AG20443 (cell line): ENCODE measurements around the gene RAB4A.

Source experiments
- DNase-seq: peaks from one replicate; pipeline ENCODE4 v3.0.0; 2012; ENCODE audit warnings: low spot score, mixed read lengths

The RAB4A gene, protein sequence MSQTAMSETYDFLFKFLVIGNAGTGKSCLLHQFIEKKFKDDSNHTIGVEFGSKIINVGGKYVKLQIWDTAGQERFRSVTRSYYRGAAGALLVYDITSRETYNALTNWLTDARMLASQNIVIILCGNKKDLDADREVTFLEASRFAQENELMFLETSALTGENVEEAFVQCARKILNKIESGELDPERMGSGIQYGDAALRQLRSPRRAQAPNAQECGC

DNA sequence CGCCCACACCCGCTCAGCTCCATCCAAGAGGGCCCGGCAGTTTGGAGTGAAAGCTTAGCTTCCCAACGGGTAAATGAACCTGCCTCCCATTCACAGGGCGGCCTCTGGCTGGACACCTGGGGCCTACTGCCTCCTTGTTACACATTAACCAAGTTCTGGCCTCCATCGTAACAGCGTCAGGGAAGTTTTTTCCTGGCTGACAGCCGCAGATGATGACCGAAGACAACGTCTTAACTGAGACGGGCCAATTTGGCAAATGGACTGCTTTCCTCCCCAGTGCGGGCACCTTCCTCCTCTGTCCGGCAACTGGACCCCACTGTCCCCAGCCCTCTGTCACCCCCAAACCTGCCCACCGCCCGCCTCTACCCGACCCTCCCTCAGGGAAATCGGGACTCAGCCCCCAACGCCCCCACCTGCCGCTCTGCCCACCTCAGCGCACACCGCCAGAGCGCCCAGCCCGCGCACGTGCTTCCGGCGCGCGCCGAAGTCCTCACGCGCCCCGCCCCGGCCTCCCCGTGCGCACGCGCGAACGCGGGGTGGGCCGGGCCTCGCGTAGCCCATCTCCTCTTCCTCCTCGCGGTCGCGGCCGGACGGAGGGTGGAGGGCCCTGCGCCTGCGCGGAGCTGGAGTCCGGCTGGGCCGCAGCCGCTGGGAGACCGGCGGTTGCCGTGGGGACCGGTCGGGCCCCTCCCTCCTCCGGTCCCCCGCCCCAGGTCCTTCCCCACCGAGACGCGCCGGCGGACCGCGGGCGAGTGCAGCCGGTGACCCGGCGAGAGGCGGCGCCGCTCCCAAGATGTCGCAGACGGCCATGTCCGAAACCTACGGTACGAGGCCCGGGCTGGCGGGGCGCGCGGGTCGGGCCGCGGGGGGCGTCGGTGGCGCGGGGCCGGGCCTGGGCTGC, at the start of gene RAB4A:
Gene RAB4A, plus strand, starts transcription at position 565 of the 901 bp plus-strand sequence. Its CDS starts 229 bp downstream, at position 794.
- DNase-seq, result peak; percentile 99

DNA sequence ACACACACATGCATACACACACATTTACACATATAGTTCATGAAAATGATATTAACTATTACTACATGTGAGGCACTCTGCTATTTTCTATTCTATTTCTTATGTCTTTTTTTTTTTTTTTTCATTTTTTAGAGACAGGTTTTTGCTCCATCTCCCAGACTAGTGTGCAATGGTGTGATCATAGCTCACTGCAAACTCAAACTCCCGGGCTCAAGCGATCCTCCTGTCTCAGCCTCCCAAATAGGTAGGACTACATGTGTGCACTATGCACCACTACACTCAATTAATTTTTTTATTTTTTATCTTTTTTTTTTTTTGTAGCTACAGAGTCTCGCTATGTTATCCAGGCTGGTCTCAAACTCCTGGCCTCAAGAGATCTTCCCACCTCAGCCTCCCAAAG, 48.8 kb upstream of the RAB4A start:
- no peak for DNase-seq

DNA sequence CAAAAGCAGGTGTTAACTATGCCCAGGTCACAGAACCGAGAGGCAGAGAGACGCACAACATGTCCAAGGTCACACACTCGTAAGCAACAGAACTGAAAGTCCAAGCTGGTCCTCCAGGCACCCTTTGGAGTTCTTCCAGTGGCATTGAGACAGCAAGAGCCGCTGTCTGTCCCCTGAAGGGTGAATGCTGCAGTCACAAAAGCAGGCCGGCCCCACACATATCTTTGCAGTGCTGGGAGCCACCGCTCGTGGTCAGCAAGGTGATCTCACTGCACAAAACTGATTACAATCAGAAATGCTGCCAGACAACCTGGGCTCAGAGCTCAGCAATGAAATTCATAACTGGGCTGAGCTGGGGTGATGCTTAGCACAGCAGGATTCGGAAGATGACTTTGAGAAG, 47.4 kb upstream of the RAB4A start:
- no peak for DNase-seq

DNA sequence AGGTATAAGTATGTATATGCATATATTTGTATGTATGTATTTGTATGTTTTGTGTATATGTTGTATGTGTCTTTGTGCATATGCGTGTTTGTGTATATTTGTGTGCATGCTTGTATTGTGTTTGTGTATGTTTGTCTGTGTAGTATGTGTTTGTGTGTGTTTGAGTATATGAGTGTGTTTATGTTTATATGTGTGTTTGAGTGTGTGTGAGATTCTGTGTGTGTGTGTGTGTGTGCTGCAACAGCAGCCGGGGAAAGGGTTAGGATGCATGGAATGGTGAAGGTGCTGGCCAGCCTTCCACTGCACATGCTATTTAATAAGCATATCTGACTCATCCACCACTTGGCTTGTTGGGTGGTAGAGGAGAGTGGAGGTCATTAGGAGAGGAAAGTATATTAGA, 46.6 kb upstream of the RAB4A start:
- DNase-seq, result peak; percentile 38

DNA sequence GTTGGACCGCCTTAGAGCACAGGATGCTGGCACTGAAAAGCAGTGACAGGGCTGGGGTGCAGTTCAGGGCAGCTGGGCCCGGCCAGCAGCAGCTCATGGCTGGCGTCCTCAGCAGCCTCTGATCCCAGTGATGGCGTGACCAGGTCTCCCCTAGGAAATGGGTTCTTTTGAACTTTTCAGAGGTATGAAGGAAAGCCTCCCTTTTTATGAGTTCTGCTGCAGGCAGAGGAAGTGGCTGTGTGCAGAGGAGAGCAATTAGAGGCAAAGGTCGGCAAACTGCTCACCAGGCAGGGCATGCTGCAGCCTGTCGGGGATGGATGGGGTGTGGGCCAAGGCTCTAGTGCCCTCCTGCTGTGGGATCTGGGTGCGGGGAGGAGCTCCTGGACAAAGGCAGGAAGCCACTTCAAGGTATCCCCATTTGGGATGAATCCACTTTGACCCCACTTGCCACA, 45.6 kb upstream of the RAB4A start:
- no peak for DNase-seq

DNA sequence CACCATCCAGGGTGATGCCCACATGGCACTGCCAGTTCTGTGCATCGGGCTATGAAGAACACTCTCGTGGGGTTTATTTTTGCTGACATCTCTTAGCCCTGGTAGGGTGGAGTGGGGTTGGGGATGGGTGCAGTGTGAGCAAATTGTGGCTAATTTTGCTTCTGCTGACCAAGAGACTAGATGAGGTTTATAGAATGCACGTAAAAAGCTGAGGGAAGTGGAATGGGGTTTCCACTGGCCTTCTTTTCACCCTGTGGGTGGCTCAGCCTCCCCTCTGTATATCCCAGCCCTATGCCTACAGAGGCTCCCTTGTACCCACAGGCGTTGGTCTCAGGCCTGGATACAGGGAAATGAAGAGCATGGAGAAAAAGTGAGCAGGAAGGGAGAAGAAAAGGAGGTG, 44.1 kb upstream of the RAB4A start:
- DNase-seq, result no peak

DNA sequence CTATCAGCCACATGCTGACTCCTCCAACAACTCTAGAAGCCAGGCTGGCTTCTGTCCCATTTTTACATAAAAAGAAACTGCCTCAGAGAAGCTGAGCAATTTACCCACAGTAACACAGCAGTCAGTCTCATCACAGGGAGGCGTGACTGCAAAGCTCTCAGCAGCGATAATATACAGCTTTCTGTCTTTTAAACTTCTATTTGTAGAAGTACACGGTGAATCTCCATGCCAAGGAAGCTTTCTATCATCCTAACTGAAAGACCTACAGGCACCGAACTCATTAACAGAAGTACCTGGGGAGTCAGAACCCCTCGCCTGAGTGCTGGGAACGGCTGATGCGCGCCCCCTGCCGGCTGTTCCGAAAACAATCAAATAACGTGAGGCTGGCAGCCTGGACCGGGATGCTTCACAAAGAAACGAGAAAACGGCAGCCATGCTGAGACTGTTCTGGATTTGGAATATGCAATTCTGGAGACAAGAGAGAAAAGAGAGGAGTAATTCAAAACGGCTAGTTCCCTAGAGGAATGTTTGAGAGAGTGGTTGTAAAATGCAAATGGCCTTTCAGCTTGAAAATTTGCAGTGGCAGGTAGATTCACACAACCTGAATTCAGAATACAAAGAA, 43.5 kb upstream of the RAB4A start:
- DNase-seq, result peak; percentile 84

DNA sequence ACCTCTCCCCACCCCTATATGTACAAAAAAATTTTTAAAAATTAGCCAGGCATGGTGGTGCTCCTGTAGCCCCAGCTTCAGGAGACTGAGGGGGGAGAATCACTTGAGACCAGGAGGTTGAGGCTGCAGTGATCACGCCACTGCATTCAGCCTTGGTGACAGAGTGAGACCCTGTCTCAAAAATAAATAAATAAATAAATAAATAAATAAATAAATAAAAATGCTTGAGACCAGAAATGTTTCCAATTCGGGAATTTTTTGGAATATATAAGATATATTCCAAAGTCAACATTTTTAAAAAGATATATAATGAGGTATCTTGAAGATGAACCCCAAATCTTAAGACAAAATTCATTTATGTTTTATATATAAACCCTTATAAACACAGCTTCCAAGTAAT, 42.4 kb upstream of the RAB4A start:
- DNase-seq, result no peak

DNA sequence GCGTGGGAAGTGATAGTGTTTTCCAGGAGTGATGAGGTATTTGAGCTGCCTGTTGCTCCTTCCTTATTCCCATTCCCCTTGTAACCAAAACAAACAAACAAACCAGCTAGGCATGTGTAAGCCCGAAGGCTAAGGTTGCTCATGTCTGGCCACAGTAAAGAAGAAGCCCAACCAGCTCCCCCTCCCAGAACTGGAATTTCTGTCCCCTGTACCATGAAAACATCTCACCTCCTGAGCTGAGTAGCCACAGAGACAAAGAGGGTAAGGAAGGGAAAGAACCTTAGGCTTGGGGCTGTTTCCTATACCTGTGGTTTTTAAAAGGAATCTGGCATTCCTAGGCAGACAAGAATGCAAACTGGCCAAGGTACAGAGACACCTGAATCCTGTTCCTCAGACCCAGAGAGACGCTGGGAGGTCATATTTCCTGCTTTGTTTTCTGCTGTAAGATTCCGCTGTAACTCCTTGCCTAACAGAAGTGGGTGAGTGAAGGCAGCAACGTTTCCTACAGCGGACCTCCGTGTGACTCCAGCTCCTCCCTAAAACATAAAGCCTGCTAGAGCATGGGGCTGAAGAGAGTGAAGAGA, 41.7 kb upstream of the RAB4A start:
- no peak for DNase-seq

DNA sequence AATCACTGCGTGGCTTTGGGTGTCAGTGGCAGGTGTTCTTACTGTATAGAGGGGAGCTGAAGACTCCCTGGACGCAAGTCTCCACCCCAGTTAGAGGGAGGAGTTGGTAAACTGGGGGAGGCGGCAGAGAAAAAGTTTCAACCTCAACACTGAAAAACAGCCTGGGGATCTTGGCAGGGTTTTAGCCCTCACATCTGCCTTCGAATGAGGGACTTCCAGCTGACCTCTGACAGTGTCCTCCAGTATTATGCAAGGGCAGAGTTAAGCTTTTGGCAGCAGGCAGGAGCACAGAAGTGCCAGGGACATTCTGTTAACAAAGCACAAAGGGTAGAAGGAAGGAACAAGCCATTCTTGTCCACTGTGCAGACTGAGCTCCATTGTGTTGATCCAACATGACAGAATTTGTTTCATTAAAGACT, 41.2 kb upstream of the RAB4A start:
- peak; percentile 41 for DNase-seq

DNA sequence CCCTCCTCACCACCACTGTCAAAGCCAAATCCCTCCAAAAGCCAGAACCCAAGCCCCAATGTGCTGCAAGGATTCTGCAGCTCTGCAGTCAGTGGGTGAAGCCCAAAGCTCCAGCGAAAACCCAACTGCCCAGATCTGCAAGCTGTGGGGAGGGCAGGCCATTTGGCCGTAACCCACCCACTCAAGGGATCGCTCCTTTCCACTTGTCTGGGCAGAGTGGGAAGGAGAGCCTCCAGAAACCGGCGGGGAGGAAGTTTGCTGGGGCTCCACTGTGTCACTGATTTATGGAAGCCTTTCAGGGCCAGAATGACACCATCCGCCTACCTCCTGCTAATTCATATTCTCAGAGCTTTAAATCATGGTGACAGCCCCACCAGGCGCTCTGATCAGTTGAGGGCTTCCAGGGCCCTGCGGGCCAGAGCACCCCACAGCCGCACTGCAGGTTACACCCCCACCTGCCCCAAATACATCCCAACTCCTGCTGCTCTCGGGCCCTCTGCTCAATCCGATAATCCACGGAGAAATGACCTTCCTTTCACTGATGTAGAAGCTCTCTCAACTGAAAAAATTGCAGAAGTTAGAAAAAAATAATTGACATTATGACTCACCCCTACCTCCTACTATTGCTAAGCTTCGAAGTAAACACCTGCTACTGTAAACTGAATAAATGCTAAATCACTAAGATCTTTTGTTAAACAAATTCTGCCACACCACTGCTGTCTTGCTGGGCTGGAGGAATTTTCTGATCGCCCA, 40.6 kb upstream of the RAB4A start:
- DNase-seq, result no peak

DNA sequence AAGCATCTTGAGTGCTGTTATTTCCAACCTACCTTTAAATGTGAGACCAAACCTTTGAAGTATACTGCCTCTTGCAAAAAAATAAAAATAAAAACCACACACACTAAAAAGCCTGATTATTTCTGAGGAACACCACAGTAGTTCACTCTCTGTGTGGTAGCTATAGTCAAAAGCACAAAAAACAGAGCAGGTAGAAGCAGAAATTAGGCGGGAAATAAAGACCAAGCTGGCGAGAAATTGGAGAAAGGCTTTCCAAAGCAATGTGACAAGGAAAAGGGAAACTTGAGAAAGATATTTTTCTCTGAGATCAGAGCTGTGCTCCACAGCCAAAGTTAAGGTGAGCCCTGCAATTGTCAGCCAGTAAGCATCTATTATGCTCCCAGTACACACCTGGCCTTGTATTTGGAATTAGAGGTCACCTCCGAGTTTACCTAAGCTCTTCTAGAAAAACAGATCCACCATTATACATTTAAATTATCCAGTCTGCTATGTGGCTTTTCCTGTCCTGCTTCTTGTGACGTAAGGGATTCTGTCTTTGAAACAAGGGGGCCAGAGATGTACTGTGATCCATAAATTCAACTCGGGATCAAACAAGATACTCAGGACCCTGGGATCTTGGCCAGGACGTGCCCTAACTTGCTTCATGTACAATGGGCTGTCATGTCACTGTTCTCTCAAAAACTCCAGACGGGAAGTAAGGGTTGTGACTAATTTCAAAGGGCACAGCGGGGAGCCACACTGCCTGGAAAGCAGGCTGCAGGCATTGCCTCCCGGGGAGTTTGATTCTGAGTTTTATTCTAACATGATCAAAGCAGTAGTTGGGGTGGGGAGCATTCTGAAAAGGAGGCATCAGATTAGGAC, 39.8 kb upstream of the RAB4A start:
- no peak for DNase-seq

DNA sequence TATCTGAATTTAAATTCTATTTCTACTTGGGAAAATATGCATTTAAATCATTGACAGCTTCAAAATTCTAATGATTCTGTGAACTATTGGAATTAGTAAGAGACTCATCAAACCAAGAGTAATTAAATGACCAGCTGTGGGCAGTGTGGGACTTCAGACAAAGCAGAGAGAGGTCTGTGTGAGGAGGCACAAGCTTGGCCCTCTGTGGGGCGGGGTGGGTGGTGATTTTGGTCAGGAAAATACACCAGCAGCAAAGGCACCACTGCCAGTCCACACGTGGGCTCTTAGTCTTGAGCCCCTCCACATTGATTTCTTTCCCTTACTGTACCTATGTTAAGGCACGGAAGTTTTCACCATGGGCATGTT, 39.2 kb upstream of the RAB4A start:
- no peak for DNase-seq

DNA sequence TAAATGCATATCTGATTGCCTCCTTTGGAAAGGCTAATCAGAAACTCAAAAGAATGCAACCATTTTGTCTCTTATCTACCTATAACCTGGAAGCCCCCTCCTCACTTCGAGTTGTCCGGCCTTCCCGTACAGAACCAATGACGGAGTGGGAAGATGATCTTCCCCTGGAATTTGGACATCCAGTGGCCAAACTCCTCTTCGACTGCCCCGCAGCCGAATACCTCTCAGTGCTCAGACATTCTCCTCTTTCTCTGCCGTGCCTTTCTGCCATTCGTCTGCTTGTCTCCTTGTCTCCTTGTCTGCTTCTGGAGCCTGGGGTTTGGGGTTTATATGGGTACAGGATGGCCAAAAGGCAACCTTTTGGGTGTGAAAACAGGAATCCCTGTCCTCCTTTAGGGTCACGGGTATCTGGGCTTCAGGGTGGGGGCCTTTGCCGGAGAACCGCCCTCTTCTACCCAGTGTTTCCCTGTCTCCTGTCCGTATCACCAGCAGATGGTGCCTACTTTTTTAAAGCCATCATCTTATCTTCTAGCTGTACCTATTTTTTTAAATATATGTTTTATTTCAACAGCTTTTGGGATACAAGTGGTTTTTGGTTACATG, 35.9 kb upstream of the RAB4A start:
- no peak for DNase-seq

DNA sequence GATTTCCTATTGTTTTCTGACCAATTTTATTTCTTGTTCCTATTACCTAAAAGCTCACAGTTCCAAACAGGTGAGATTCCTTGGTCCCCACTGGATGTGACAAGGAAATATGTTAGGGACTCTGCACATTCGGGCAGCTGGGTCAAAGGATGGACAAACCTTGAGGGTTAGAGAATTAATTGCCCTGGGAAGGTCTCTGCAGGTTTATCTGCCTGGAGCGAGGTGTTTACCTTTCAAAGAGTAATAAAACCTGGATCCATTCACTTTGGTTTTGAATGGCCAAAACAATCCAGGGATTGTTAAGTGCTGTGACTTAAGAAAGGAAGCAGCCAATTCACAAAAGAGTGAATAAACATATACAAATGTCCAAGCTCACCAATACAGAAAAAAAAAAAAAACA, 33.6 kb upstream of the RAB4A start:
- no peak for DNase-seq

DNA sequence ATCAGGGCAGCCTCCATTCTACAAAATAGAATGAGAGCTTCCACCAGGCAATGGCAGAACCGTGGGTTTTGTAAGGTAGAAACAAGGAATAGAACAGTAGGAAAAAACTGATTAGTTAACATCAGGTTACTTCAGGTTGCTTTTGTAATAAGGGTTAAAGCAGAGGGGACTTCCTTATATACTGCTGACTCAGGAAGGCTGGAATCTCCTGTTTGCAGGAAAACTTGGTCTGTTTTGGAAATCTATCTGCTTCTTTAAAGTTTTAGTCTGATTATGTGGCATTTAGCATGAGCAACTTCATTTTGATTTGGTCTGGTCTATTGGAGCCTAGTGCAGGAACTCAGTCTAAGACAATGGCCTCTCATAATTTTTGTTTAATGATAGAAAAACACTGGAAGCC, 32.7 kb upstream of the RAB4A start:
- DNase-seq, result no peak

DNA sequence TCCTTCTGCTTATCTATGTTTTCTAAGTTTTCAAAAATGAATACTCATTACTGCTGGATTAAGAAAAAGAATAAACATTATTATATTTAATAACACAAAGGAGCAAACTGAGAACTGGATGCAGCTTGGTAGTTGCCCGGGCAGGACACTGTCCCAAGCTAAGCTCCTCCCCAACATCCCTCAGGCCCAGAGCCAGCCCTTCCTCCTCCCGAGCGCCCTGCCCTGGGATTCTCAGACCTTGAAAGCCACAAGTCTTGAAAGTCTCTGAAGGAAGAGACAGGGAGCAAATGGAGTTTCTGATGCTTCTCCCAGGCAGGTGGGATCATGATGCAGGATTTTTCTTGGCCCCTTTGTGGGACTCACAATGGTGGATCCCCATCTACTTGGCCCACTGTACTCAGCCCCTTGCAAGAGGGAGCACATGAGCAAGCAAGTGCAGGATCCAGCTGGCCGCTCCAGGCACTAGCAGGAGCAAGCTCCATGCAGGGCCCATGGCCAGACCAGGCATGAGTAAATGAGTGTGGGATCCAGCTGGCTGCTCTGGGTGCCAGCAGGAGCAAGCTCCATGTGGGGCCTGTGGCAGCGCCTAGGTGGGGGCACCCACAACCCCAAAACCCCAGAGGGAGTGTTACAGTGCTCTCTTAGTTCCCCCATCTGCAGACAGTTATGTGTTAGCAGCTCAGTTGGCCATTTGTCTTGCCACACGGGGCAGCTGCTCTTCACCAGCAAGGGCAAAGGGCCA, 32.1 kb upstream of the RAB4A start:
- peak; percentile 67 for DNase-seq

DNA sequence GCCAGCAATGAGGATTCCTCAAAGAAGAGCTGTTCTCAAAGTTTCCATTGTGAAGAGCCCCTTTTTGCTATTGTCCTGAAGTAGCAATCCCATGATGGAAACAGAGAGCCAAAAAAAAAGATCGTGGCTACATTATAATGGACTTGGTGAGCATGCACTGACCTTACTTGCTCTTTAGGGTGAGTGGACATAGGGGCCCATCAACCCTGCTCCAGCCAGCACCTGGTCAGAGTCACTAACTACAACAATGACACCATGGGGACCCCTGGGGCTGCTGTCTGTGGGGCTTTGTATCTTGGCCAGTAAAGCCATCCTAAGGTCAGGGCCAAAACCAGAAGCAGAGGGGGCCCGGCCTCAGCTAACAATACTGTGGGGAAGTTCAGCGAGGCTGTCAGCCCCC, 30.4 kb upstream of the RAB4A start:
- no peak for DNase-seq

DNA sequence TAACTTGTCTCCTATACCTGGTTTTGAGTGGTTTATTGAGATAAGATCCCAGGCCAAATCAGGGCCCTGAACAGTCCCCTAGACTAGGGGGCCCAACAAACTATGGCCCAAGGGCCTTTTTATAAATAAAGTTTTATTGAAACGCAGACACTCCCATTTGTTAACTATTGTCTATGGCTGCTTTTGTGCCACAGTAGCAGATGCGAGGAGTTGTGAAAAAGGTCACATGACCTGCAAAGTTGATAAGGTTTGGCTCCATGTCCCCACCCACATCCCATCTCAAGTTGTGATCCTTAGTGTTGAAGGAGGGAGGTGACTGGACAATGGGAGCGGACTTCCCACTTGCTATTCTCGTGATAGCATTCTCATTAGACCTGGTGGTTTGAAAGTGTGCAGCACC, 29.5 kb upstream of the RAB4A start:
- no peak for DNase-seq

DNA sequence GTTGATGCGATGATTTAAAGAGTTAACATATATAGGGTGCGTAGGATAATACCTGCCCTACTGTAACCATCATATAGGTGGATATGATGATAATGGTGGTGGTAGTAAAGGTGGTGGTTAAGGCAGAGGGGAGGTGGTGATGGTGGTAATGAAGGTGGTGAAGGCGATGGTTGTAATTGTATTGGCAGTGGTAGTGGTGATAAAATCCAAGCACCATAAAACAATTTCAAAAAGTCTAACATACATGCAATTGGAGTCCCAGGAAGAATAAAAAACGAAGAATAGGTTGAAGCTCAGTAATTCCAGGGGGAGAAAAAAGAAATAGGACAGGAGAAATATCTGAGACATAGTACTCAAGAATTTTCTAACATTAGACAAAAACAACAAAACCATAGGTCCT, 27.3 kb upstream of the RAB4A start:
- no peak for DNase-seq
